ENCODE measurements around the gene RPL29. TPM values are rescaled to one million over a fixed set of nuclear protein-coding genes. Genes with fewer than 3 reads are reported as not detected.

Gene RPL29
- total RNA-seq, 2 experiments from 2014 or later: 1,843 to 1,901 TPM

GRCh38 chr3:52030714-52031310 lies 35.1 kb upstream of the RPL29 start:
- Histone ChIP-seq H3K36me3 (ENCODE audit: insufficient read depth, low read length) (no peaks in the 10 kb centered on the region), H3K27me3 (ENCODE audit: control insufficient read depth in 1 of 2, insufficient read depth in 2 of 2, low read length in 2 of 2) (no peaks in the 10 kb centered on the region), H3K27ac (ENCODE audit: low read depth in 1 of 2, low read length in 2 of 2) (no peak overlapping the region), H3K4me1 (ENCODE audit: insufficient read depth, low read length) (no peaks in the 10 kb centered on the region), H3K4me3 (ENCODE audit: low read length) (no peak overlapping the region), H3K9me3 (ENCODE audit: control insufficient read depth in 1 of 2, insufficient read depth in 1 of 2, low read length in 2 of 2) (no peaks in the 10 kb centered on the region)
- Mint-ChIP-seq H3K27me3 (no peaks in the 10 kb centered on the region), H3K4me3 (no peak overlapping the region), H3K4me1 (ENCODE audit: low read depth) (no peaks in the 10 kb centered on the region), H3K27ac (no peak overlapping the region), H3K36me3 (ENCODE audit: low read depth) (no peaks in the 10 kb centered on the region), H3K9me3 (no peaks in the 10 kb centered on the region)
- ATAC-seq (ENCODE audit: poor library complexity) (no peak), DNase-seq (no peak)
- TF ChIP-seq CTCF (IDR thresholded peaks at IDR 0.05): no peak
- intact Hi-C loops (cut with DNase I, micrococcal nuclease): no loop called here
- POLR2A ChIA-PET: no interaction called here
- CTCF ChIA-PET: no interaction called here

DNA sequence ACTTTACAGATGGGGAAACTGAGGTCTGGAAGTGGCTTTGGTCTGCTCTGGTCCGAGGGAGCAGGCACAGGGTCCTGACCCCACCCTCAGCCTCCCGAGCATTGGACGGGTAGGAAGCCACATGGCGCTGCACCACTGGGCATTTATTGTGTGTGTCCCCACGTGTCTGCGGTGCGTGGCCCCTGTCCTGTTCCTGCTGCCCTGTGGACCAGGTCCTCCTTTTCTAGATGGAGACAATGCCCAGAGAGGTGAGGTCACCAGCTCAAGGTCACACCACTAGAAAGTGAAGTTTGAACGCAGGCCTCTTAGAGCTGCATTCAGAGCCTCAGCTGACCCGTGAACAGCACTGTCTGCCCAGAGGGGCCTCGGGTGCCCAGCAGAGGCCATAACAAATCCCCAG lies 33.8 kb upstream of the RPL29 start:
- Mint-ChIP-seq H3K36me3 (ENCODE audit: low read depth) (no peaks in the 10 kb centered on the region), H3K4me3 (no peak overlapping the region), H3K4me1 (ENCODE audit: low read depth) (no peaks in the 10 kb centered on the region), H3K27me3 (no peaks in the 10 kb centered on the region), H3K9me3 (no peaks in the 10 kb centered on the region), H3K27ac (no peak overlapping the region)
- intact Hi-C loops (cut with DNase I, micrococcal nuclease): no loop called here
- POLR2A ChIA-PET: no interaction called here
- Histone ChIP-seq H3K4me3 (ENCODE audit: low read length) (no peak overlapping the region), H3K27ac (ENCODE audit: low read depth in 1 of 2, low read length in 2 of 2) (no peak overlapping the region), H3K36me3 (ENCODE audit: insufficient read depth, low read length) (no peaks in the 10 kb centered on the region), H3K4me1 (ENCODE audit: insufficient read depth, low read length) (peaks cover 4% of the 10 kb centered on the region), H3K9me3 (ENCODE audit: control insufficient read depth in 1 of 2, insufficient read depth in 1 of 2, low read length in 2 of 2) (no peaks in the 10 kb centered on the region), H3K27me3 (ENCODE audit: control insufficient read depth in 1 of 2, insufficient read depth in 2 of 2, low read length in 2 of 2) (no peaks in the 10 kb centered on the region)
- no peak for DNase-seq
- ATAC-seq (ENCODE audit: poor library complexity): no peak
- TF ChIP-seq CTCF (IDR thresholded peaks at IDR 0.05): no peak
- CTCF ChIA-PET: no interaction called here

DNA sequence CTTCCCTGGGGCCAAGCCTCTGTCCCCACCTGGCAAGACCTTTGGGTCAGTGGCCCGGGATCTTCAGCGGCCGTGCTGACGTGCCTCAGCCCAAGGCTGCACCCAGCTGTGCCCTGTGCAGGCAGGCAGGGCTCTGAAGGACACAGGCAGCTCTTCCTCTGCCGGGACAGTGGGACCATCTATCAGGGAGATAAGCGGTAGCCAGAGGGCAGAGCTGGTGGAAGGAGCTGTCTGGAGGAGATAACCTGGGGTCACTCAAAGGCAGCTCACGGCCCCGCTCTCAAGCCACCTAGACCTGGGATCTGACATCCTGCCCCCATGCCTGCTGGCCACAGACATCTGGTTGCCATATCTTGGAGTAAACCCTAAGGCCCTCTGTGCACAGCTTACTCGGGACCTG lies 33.4 kb upstream of the RPL29 start:
- H3K27ac ChIP-seq (ENCODE audit: low read depth in 1 of 2, low read length in 2 of 2): no peak overlapping the region
- no peaks in the 10 kb centered on the region for H3K9me3 ChIP-seq (ENCODE audit: control insufficient read depth in 1 of 2, insufficient read depth in 1 of 2, low read length in 2 of 2)
- no peaks in the 10 kb centered on the region for H3K36me3 ChIP-seq (ENCODE audit: insufficient read depth, low read length)
- no peaks in the 10 kb centered on the region for H3K36me3 Mint-ChIP-seq (ENCODE audit: low read depth)
- no peaks in the 10 kb centered on the region for H3K27me3 Mint-ChIP-seq
- no peak for ATAC-seq (ENCODE audit: poor library complexity)
- H3K4me3 Mint-ChIP-seq: no peak overlapping the region
- no peak for DNase-seq
- intact Hi-C loops (cut with DNase I, micrococcal nuclease): no loop called here
- no peaks in the 10 kb centered on the region for H3K4me1 Mint-ChIP-seq (ENCODE audit: low read depth)
- no peak overlapping the region for H3K27ac Mint-ChIP-seq
- no peaks in the 10 kb centered on the region for H3K9me3 Mint-ChIP-seq
- peaks cover 4% of the 10 kb centered on the region for H3K4me1 ChIP-seq (ENCODE audit: insufficient read depth, low read length)
- CTCF ChIA-PET: no interaction called here
- H3K27me3 ChIP-seq (ENCODE audit: control insufficient read depth in 1 of 2, insufficient read depth in 2 of 2, low read length in 2 of 2): no peaks in the 10 kb centered on the region
- POLR2A ChIA-PET: no interaction called here
- no peak for TF ChIP-seq CTCF (IDR thresholded peaks at IDR 0.05)
- H3K4me3 ChIP-seq (ENCODE audit: low read length): no peak overlapping the region

All from CD4-positive, alpha-beta T cell (primary cell).